CD4-positive, alpha-beta T cell treated with Interleukin-4 for 4 hours (primary cell): ENCODE results near the gene ABHD12.

Experiments
- DNase-seq: peaks from one replicate; pipeline ENCODE4 v3.0.0-alpha.2; 2020

Gene ABHD12

GRCh38 chr20:25304025-25304549 lies 86.5 kb downstream of the ABHD12 start:
- no peak for DNase-seq

GRCh38 chr20:25303292-25304024 lies 87.2 kb downstream of the ABHD12 start:
- DNase-seq = no peak

GRCh38 chr20:25302596-25302995 lies 88.0 kb downstream of the ABHD12 start:
- DNase-seq = no peak

GRCh38 chr20:25301357-25301920 lies 89.2 kb downstream of the ABHD12 start:
- DNase-seq = no peak

- DNase-seq = no peak
Measured at GRCh38 chr20:25300496-25301170, 90.0 kb downstream of the ABHD12 start.

GRCh38 chr20:25299806-25300205 lies 90.8 kb downstream of the ABHD12 start:
- no peak for DNase-seq

GRCh38 chr20:25297141-25297905 lies 93.3 kb downstream of the ABHD12 start:
- no peak for DNase-seq

GRCh38 chr20:25296094-25297093 lies 94.2 kb downstream of the ABHD12 start:
- no peak for DNase-seq

- no peak for DNase-seq
Measured at GRCh38 chr20:25295386-25296093, 95.1 kb downstream of the ABHD12 start.

- peak; percentile 39 for DNase-seq
Measured at GRCh38 chr20:25294459-25295385, 95.9 kb downstream of the ABHD12 start.

GRCh38 chr20:25293910-25294458 lies 96.7 kb downstream of the ABHD12 start:
- DNase-seq = no peak

GRCh38 chr20:25293507-25293906 lies 97.1 kb downstream of the ABHD12 start:
- no peak for DNase-seq

GRCh38 chr20:25292176-25292891 lies 98.3 kb downstream of the ABHD12 start:
- no peak for DNase-seq

GRCh38 chr20:25291432-25292133 lies 99.1 kb downstream of the ABHD12 start:
- DNase-seq = no peak

- DNase-seq = no peak
Measured at GRCh38 chr20:25290646-25291431, 99.8 kb downstream of the ABHD12 start.

GRCh38 chr20:25289886-25290597 lies 100.6 kb downstream of the ABHD12 start:
- DNase-seq = no peak
